ENCODE measurements around the gene AGTR2. TPM values are rescaled to one million over a fixed set of nuclear protein-coding genes. Genes with fewer than 3 reads are reported as not detected.

The AGTR2 gene
- total and polyA plus RNA-seq, 9 of the 15 experiments (the other 6 are each of a cell fraction or from before 2014, with no cell fraction given): not detected

DNA sequence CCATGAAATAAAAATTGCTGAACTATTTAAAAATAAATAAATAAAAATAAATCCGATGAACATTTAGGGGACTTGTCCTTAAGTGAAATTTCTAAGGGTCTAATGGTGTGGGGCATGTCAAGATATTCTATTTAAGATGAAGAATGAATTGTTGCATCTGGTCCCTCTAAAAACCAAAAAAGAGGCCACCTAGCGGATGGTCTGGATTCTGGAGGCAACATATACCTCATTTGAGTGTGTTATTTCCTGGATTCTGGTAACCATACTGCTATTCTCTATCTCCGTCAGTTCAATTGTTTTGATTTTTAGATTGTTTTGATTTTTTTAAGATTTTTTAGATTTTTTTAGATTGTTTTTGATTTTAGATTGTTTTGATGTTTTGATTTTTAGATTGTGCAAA is 28.3 kb downstream of the AGTR2 start (continued):
- TF ChIP-seq, protein P1, sequence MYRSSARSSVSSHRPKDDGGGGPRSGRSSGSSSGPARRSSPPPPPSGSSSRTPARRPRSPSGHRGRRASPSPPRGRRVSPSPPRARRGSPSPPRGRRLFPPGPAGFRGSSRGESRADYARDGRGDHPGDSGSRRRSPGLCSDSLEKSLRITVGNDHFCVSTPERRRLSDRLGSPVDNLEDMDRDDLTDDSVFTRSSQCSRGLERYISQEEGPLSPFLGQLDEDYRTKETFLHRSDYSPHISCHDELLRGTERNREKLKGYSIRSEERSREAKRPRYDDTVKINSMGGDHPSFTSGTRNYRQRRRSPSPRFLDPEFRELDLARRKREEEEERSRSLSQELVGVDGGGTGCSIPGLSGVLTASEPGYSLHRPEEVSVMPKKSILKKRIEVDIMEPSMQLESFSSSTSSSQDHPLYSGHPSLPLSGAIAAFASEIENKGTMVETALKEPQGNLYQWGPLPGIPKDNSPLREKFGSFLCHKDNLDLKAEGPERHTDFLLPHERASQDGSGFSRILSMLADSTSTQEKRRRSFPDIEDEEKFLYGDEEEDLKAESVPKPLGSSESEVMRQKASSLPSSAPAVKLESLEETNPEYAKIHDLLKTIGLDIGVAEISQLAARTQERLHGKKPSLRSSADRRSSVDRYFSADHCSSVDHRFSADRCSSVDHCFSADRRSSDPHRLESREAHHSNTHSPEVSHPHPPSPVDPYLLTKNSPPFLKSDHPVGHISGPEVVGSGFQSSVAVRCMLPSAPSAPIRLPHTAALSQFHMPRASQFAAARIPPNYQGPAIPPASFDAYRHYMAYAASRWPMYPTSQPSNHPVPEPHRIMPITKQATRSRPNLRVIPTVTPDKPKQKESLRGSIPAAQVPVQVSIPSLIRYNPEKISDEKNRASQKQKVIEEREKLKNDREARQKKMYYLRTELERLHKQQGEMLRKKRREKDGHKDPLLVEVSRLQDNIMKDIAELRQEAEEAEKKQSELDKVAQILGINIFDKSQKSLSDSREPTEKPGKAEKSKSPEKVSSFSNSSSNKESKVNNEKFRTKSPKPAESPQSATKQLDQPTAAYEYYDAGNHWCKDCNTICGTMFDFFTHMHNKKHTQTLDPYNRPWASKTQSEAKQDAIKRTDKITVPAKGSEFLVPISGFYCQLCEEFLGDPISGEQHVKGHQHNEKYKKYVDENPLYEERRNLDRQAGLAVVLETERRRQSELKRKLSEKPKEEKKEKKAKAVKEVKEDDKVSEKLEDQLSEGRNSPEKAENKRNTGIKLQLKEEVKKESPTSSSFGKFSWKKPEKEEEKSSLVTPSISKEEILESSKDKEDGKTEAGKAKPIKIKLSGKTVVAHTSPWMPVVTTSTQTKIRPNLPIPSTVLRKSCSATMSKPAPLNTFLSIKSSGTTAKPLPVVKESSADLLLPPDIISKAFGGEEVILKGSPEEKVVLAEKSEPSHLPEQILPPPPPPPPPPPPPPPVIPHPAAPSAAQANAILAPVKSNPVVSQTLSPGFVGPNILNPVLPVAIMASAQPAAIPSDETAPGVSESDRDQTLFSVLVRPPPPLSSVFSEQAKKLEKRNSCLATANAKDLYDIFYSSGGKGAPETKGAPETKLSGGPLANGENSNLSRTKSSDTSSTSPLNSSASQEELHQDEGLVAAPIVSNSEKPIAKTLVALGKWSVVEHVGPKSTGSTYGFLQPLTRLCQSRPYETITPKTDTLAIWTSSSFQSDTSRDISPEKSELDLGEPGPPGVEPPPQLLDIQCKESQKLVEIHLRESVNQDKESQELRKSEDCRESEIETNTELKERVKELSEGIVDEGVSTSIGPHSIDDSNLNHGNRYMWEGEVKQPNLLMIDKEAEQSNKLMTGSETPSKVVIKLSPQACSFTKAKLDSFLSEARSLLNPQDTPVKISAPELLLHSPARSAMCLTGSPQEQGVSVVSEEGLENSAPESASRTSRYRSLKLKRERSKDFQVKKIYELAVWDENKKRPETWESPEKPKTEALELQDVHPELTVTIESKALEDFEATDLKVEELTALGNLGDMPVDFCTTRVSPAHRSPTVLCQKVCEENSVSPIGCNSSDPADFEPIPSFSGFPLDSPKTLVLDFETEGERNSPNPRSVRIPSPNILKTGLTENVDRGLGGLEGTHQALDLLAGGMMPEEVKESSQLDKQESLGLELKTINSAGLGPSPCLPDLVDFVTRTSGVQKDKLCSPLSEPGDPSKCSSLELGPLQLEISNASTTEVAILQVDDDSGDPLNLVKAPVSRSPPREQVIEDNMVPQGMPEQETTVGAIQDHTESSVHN (IDR thresholded peaks at IDR 0.05; ENCODE audit: borderline replicate concordance in 1 of 2, low read depth in 1 of 2): no peak
- TF ChIP-seq ZKSCAN8 (CRISPR knock-in tag; IDR thresholded peaks at IDR 0.05) (no peak), ZSCAN29 (IDR thresholded peaks at IDR 0.05) (no peak), ADNP (tag; IDR thresholded peaks at IDR 0.05) (no peak), E2F8 (IDR thresholded peaks at IDR 0.05; ENCODE audit: low read depth, partially characterized antibody) (no peak), ZNF316 (IDR thresholded peaks at IDR 0.05) (no peak)
- TF ChIP-seq, protein P2, sequence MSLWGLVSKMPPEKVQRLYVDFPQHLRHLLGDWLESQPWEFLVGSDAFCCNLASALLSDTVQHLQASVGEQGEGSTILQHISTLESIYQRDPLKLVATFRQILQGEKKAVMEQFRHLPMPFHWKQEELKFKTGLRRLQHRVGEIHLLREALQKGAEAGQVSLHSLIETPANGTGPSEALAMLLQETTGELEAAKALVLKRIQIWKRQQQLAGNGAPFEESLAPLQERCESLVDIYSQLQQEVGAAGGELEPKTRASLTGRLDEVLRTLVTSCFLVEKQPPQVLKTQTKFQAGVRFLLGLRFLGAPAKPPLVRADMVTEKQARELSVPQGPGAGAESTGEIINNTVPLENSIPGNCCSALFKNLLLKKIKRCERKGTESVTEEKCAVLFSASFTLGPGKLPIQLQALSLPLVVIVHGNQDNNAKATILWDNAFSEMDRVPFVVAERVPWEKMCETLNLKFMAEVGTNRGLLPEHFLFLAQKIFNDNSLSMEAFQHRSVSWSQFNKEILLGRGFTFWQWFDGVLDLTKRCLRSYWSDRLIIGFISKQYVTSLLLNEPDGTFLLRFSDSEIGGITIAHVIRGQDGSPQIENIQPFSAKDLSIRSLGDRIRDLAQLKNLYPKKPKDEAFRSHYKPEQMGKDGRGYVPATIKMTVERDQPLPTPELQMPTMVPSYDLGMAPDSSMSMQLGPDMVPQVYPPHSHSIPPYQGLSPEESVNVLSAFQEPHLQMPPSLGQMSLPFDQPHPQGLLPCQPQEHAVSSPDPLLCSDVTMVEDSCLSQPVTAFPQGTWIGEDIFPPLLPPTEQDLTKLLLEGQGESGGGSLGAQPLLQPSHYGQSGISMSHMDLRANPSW (CRISPR knock-in tag; IDR thresholded peaks at IDR 0.05): no peak
- TF ChIP-seq, protein P3, sequence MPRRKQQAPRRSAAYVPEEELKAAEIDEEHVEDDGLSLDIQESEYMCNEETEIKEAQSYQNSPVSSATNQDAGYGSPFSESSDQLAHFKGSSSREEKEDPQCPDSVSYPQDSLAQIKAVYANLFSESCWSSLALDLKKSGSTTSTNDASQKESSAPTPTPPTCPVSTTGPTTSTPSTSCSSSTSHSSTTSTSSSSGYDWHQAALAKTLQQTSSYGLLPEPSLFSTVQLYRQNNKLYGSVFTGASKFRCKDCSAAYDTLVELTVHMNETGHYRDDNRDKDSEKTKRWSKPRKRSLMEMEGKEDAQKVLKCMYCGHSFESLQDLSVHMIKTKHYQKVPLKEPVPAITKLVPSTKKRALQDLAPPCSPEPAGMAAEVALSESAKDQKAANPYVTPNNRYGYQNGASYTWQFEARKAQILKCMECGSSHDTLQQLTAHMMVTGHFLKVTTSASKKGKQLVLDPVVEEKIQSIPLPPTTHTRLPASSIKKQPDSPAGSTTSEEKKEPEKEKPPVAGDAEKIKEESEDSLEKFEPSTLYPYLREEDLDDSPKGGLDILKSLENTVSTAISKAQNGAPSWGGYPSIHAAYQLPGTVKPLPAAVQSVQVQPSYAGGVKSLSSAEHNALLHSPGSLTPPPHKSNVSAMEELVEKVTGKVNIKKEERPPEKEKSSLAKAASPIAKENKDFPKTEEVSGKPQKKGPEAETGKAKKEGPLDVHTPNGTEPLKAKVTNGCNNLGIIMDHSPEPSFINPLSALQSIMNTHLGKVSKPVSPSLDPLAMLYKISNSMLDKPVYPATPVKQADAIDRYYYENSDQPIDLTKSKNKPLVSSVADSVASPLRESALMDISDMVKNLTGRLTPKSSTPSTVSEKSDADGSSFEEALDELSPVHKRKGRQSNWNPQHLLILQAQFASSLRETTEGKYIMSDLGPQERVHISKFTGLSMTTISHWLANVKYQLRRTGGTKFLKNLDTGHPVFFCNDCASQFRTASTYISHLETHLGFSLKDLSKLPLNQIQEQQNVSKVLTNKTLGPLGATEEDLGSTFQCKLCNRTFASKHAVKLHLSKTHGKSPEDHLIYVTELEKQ (CRISPR knock-in tag; IDR thresholded peaks at IDR 0.05): no peak
- TF ChIP-seq, protein P4, sequence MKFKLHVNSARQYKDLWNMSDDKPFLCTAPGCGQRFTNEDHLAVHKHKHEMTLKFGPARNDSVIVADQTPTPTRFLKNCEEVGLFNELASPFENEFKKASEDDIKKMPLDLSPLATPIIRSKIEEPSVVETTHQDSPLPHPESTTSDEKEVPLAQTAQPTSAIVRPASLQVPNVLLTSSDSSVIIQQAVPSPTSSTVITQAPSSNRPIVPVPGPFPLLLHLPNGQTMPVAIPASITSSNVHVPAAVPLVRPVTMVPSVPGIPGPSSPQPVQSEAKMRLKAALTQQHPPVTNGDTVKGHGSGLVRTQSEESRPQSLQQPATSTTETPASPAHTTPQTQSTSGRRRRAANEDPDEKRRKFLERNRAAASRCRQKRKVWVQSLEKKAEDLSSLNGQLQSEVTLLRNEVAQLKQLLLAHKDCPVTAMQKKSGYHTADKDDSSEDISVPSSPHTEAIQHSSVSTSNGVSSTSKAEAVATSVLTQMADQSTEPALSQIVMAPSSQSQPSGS (CRISPR knock-in tag; IDR thresholded peaks at IDR 0.05): no peak

Measured in K562 (cell line).